Gastroesophageal sphincter (tissue), 4 donors: ENCODE data around the gene NXPH4. TPM values are rescaled to one million over a fixed set of nuclear protein-coding genes. Genes with fewer than 3 reads are reported as not detected.

ENCODE experiments used
- ATAC-seq: fragments of 150-250 bp; one replicate; pipeline ENCODE4 v1.9.1; 2016; ENCODE audit warnings: mild to moderate bottlenecking, moderate library complexity
- H3K27ac ChIP-seq, 4 donors: fragments of 200-600 bp; sonication (generic) in 3 of 4; 1 replicate in 3 of 4; 2 replicates in 1 of 4; pipeline ENCODE4 v1.5.1; 2016 to 2019
- H3K27me3 ChIP-seq: fragments of 200-600 bp; sonication (generic); one replicate; pipeline ENCODE4 v1.5.1; 2019
- H3K36me3 ChIP-seq, 2 donors: fragments of 200-600 bp; sonication (generic); one replicate each; pipeline ENCODE4 v1.5.1; 2019; ENCODE audit warnings: control low read depth in 1 of 2
- H3K4me1 ChIP-seq, 3 donors: fragments of 200-600 bp; sonication (generic); 1 replicate in 2 of 3; 2 replicates in 1 of 3; pipeline ENCODE4 v1.5.1; 2016 to 2019; ENCODE audit warnings: control low read depth in 2 of 3
- H3K4me3 ChIP-seq, 2 donors: fragments of 200-600 bp; sonication (generic); one replicate each; pipeline ENCODE4 v1.5.1; 2019; ENCODE audit warnings: mild to moderate bottlenecking in 1 of 2, moderate library complexity in 1 of 2
- H3K9me3 ChIP-seq, 3 donors: fragments of 200-600 bp; sonication (generic); one replicate each; pipeline ENCODE4 v1.5.1; 2017 to 2019; ENCODE audit warnings: control low read depth in 2 of 3
- EP300 ChIP-seq: sonication (generic); formaldehyde crosslinking; IDR thresholded peaks from one replicate; pipeline ENCODE4 v1.6.1; 2017; ENCODE audit warnings: antibody characterized with exemption, mild to moderate bottlenecking
- POLR2A ChIP-seq, 2 donors: fragments of 450-650 bp; IDR thresholded peaks; one replicate each; pipeline ENCODE4 v1.6.1; 2017; ENCODE audit warnings: antibody characterized with exemption in 2 of 2, mild to moderate bottlenecking in 2 of 2, moderate library complexity in 1 of 2
- POLR2AphosphoS5 ChIP-seq: sonication (generic); formaldehyde crosslinking; IDR thresholded peaks from one replicate; pipeline ENCODE4 v1.6.1; 2017; ENCODE audit warnings: antibody characterized with exemption
- WGBS, 2 donors: methylation state at CpG; one replicate each; pipeline ENCODE4 v1.1.5; 2018; ENCODE audit warnings: low coverage in 1 of 2; 5-methylcytosine and 5-hydroxymethylcytosine counted together
- total RNA-seq, 4 donors: library from RNA; depleted of rRNA; stranded (reverse); fragments of >200 nt; gene quantifications; one replicate each; pipeline ENCODE4 v1.1.0, GENCODE V29; 2016
- TF ChIP-seq, protein P1 (sequence below), 4 experiments: fragments of 200-600 bp in 2 of 4; fragments of 450-650 bp in 2 of 4; sonication (generic) in 1 of 4; IDR thresholded peaks; one replicate each; pipeline ENCODE4 v1.5.1; 2017 to 2019; ENCODE audit warnings: antibody characterized with exemption in 4 of 4, mild to moderate bottlenecking in 2 of 4, moderate library complexity in 2 of 4

NXPH4 gene
- total RNA-seq, result 1 to 10 TPM in 1 of 4 donors, not detected in 3; 1.1 TPM

- Histone ChIP-seq H3K27ac (no peak within 1 kb of the TSS), H3K4me3 (peak within 1 kb of the TSS; percentile 6 to 48), H3K36me3 (peaks cover 0 to 17% of the 10 kb centered on the region in 2 donors), H3K9me3 (no peaks in the 10 kb centered on the region), H3K4me1 (peaks cover 0 to 59% (median 17%) of the 10 kb centered on the region in 3 donors), H3K27me3 (peaks cover 70% of the 10 kb centered on the region)
- TF ChIP-seq, protein P1, sequence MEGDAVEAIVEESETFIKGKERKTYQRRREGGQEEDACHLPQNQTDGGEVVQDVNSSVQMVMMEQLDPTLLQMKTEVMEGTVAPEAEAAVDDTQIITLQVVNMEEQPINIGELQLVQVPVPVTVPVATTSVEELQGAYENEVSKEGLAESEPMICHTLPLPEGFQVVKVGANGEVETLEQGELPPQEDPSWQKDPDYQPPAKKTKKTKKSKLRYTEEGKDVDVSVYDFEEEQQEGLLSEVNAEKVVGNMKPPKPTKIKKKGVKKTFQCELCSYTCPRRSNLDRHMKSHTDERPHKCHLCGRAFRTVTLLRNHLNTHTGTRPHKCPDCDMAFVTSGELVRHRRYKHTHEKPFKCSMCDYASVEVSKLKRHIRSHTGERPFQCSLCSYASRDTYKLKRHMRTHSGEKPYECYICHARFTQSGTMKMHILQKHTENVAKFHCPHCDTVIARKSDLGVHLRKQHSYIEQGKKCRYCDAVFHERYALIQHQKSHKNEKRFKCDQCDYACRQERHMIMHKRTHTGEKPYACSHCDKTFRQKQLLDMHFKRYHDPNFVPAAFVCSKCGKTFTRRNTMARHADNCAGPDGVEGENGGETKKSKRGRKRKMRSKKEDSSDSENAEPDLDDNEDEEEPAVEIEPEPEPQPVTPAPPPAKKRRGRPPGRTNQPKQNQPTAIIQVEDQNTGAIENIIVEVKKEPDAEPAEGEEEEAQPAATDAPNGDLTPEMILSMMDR (IDR thresholded peaks at IDR 0.05), result peak in 1 of 4 experiments; percentile 3
- no peak for TF ChIP-seq POLR2AphosphoS5
- no peak for ATAC-seq
- WGBS, 2 donors, result 0 to 7% methylated on average over 3 to 4 of the region's 102 CpGs
Measured at GRCh38 chr12:57216014-57216911, at the start of gene NXPH4. TSS of gene NXPH4 (plus strand) at chr12:57216794. CDS start at chr12:57216970, 176 bp downstream.

- H3K27me3 ChIP-seq, result no peaks in the 10 kb centered on the region
- H3K4me1 ChIP-seq, result peaks cover 0 to 12% (median 0%) of the 10 kb centered on the region in 3 donors
- H3K9me3 ChIP-seq, result no peaks in the 10 kb centered on the region
- TF ChIP-seq POLR2A (IDR thresholded peaks at IDR 0.05), result no peak
- TF ChIP-seq, protein P1 (IDR thresholded peaks at IDR 0.05), result no peak
- peaks cover 0 to 95% of the 10 kb centered on the region in 2 donors for H3K36me3 ChIP-seq
- no peak for ATAC-seq
- no peak overlapping the region for H3K27ac ChIP-seq
- no peak overlapping the region for H3K4me3 ChIP-seq
- 53 to 60% methylated on average over 1 to 3 of the region's 10 CpGs for whole genome bisulfite sequencing, 2 donors
Measured at GRCh38 chr12:57166971-57167371, 49.6 kb upstream of the NXPH4 start.

DNA sequence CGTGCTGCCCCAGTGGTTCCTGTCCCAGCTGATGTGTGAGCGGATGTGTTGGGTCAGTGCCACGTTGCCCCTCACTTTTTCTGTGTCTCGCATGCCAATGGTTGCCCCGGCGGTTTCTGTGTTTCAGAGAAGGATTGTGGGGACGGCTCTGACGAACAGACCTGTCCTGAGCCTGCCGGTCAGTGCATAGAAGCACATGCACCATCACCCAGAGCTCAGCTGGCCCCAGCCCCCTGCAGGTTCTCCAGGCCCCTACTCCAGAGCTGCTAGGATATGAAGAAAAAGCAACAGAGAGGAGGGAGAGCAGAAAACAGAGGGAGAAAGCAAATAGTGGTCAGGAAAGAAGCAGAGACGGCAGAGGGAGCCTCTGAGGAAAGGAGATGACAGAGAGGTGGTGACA, 48.5 kb upstream of the NXPH4 start:
- peaks cover 0 to 93% of the 10 kb centered on the region in 2 donors for H3K36me3 ChIP-seq
- no peak for ATAC-seq
- no peak for TF ChIP-seq POLR2A (IDR thresholded peaks at IDR 0.05)
- TF ChIP-seq EP300, result no peak
- TF ChIP-seq, protein P1 (IDR thresholded peaks at IDR 0.05), result no peak
- no peak for TF ChIP-seq POLR2AphosphoS5
- H3K4me3 ChIP-seq, result no peak overlapping the region
- no peaks in the 10 kb centered on the region for H3K27me3 ChIP-seq
- peaks cover 0 to 12% (median 0%) of the 10 kb centered on the region in 3 donors for H3K4me1 ChIP-seq
- H3K9me3 ChIP-seq, result no peaks in the 10 kb centered on the region
- 67% methylated on average over 1 of the region's 10 CpGs; no CpG with 5 or more reads in 1 of the 2 donors for WGBS, 2 donors
- no peak overlapping the region for H3K27ac ChIP-seq

GRCh38 chr12:57169046-57169795, 47.4 kb upstream of the NXPH4 start:
- H3K27ac ChIP-seq, result no peak overlapping the region
- H3K4me1 ChIP-seq, result peaks cover 0 to 12% (median 0%) of the 10 kb centered on the region in 3 donors
- no peak overlapping the region for H3K4me3 ChIP-seq
- no peaks in the 10 kb centered on the region for H3K9me3 ChIP-seq
- H3K27me3 ChIP-seq, result no peaks in the 10 kb centered on the region
- no peak for TF ChIP-seq POLR2A (IDR thresholded peaks at IDR 0.05)
- no peak for TF ChIP-seq EP300
- TF ChIP-seq, protein P1 (IDR thresholded peaks at IDR 0.05), result no peak
- TF ChIP-seq POLR2AphosphoS5, result no peak
- H3K36me3 ChIP-seq, result peaks cover 0 to 93% of the 10 kb centered on the region in 2 donors
- ATAC-seq, result no peak
- 60 to 66% methylated on average over 1 to 7 of the region's 23 CpGs for WGBS, 2 donors
